Activated naive CD4-positive, alpha-beta T cell treated with anti-CD3 and anti-CD28 coated beads, Interleukin-2, amount 10 ng/mL, durations not matched to agents 7 days and 5 days (primary cell): Measurements from ENCODE around the gene PHF2.
A peak's percentile ranks its signal among the peaks of the same experiment; 100 is the strongest.

Source experiments
- CTCF ChIA-PET: fragments of 350-600 bp; sonication (Branson Sonifier 250); formaldehyde crosslinking; loops from one replicate; lab custom pipeline; 2021; ENCODE audit warnings: antibody characterized with exemption; lab: Charles Lee
- DNase-seq: peaks from one replicate; pipeline ENCODE4 v3.0.0-alpha.2; 2020
- H3K27ac Mint-ChIP-seq: one replicate; pipeline ENCODE4 v1.8.0; 2021; ENCODE audit warnings: mild to moderate bottlenecking, moderate library complexity, mixed read lengths
- H3K27me3 Mint-ChIP-seq: one replicate; pipeline ENCODE4 v1.8.0; 2021; ENCODE audit warnings: mild to moderate bottlenecking, mixed read lengths
- H3K36me3 Mint-ChIP-seq: one replicate; pipeline ENCODE4 v1.8.0; 2021; ENCODE audit warnings: mixed read lengths
- H3K4me1 Mint-ChIP-seq: one replicate; pipeline ENCODE4 v1.8.0; 2021; ENCODE audit warnings: mixed read lengths
- H3K4me3 Mint-ChIP-seq: one replicate; pipeline ENCODE4 v1.8.0; 2021; ENCODE audit warnings: mild to moderate bottlenecking, moderate library complexity, mixed read lengths
- H3K9me3 Mint-ChIP-seq: one replicate; pipeline ENCODE4 v1.8.0; 2021; ENCODE audit warnings: mixed read lengths

The PHF2 gene

DNA sequence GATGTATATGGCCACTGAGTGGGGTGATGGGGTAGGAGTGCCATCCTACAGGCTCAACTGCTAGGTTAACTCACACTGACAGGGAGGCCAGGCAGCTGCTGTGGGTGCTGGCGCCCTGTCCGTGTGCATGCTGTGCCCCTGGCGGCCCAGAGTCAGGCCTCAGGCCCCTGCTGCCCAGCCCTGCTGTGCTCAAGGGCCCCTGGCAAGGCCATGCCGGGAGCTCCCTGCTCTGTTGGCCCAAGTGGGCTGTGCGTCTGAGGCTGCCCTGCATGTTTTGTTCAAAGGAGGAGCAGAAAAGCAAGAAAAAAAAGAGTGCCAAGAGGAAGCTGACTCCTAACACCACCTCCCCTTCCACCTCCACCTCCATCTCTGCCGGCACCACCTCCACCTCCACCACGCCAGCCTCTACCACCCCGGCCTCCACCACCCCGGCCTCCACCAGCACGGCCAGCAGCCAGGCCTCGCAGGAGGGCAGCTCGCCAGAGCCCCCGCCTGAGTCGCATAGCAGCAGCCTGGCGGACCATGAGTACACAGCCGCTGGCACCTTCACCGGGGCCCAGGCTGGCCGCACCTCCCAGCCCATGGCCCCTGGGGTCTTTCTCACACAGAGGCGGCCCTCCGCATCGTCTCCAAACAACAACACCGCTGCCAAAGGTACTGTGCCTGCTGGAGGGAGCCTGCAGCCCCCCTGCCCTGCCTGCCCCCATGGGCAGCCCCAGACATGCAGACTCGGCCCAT is 100.1 kb downstream of the PHF2 start:
- Mint-ChIP-seq H3K4me1 (no peaks in the 10 kb centered on the region), H3K27ac (no peak overlapping the region), H3K4me3 (no peak overlapping the region)

GRCh38 chr9:93677048-93677571 is 100.7 kb downstream of the PHF2 start:
- CTCF ChIA-PET, result no interaction called here
- DNase-seq, result no peak
- Mint-ChIP-seq H3K36me3 (peaks cover 9% of the 10 kb centered on the region), H3K9me3 (no peaks in the 10 kb centered on the region), H3K4me3 (no peak overlapping the region), H3K27ac (no peak overlapping the region), H3K4me1 (no peaks in the 10 kb centered on the region), H3K27me3 (no peaks in the 10 kb centered on the region)

More for the DNA sequence above, 100.1 kb downstream of the PHF2 start:
- no peaks in the 10 kb centered on the region for H3K27me3 Mint-ChIP-seq
- CTCF ChIA-PET, result no interaction called here
- no peaks in the 10 kb centered on the region for H3K9me3 Mint-ChIP-seq
- DNase-seq, result no peak
- peaks cover 9% of the 10 kb centered on the region for H3K36me3 Mint-ChIP-seq

DNA sequence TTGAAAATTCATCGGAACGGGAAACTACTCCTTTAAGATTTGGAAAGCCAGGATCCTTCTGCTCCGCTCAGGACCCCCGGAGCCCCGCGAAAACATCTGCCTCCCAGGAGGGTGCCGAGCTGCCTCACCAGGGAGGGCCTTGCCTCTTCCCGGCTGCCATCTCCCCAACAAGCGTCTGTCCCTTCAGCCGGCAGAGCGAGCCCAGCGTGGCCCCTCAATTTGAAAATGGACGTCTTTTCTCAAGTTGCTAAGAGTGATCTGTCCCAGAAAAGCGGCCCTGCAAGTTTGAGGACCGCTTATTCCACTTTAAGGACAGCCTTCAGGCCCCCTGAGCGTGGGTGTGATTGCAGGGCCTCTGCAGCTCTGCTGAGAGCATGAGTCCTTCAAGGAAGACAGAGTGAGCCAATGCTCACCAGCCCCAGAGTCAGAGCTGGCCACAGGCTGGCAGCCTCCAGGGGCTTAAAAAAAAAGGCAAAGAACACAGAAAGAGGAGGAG is 101.3 kb downstream of the PHF2 start:
- CTCF ChIA-PET, result no interaction called here
- H3K36me3 Mint-ChIP-seq, result peaks cover 7% of the 10 kb centered on the region
- DNase-seq, result no peak

GRCh38 chr9:93678199-93679019 is 102.0 kb downstream of the PHF2 start:
- Mint-ChIP-seq H3K4me1 (no peaks in the 10 kb centered on the region), H3K4me3 (no peak overlapping the region), H3K27me3 (no peaks in the 10 kb centered on the region), H3K27ac (no peak overlapping the region), H3K36me3 (peaks cover 1% of the 10 kb centered on the region), H3K9me3 (no peaks in the 10 kb centered on the region)
- CTCF ChIA-PET, result interaction anchor here (4.7 kb wide), 1 partner anchor 284 kb away, joined by 35 read pairs; no protein-coding TSS in a partner anchor
- DNase-seq, result no peak

More for the DNA sequence above, 101.3 kb downstream of the PHF2 start:
- Mint-ChIP-seq H3K4me3 (no peak overlapping the region), H3K27me3 (no peaks in the 10 kb centered on the region), H3K9me3 (no peaks in the 10 kb centered on the region), H3K27ac (no peak overlapping the region), H3K4me1 (no peaks in the 10 kb centered on the region)

DNA sequence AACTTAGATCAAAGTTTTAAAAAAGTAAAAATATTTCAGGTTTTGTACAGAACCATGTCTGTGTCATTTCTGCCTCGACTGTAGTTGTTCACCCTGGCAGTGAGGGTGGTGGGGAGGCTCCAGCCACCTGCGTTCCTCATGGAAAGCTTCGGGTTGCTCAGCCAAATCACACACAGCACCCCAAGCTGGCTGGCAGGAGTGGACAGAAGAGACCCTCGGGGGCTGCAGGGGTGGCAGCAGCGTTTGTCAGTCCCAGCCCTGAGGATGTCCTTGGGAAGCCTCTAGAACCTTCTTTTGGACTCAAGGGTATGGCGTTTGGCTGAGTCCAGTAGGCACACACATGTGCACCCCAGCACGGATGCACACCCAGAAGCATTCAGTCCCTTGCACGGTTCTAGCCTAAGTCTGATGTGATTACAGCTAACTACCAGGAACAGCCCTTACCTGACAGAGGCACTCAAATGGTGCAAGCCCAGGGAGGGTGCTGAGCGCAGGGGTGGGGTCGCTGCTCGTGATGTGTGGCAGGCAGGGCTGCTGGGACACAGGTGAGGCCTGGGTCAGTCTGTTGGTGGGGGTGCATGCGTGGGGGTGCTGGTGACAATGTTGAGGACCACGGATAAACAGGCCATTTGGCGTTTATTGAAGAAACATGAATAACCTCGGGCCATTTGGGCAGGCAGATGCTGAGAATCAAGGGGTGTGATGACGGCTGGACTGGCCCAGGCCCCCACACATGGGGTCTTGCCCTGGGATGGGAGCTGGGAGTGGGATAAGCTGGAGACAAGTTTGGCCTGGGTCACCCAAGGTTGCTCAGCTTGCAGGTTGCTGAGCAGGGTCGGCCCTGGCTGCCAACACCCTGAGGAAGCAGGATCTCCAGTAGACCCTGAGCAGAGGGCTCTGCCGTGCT is 103.4 kb downstream of the PHF2 start:
- DNase-seq, result no peak
- H3K36me3 Mint-ChIP-seq, result peaks cover 1% of the 10 kb centered on the region
- CTCF ChIA-PET, result interaction anchor here (4.7 kb wide), 1 partner anchor 283 kb away, joined by 35 read pairs; no protein-coding TSS in a partner anchor
- peaks cover under 1% of the 10 kb centered on the region for H3K27me3 Mint-ChIP-seq
- H3K27ac Mint-ChIP-seq, result no peak overlapping the region
- no peaks in the 10 kb centered on the region for H3K9me3 Mint-ChIP-seq
- H3K4me1 Mint-ChIP-seq, result no peaks in the 10 kb centered on the region
- no peak overlapping the region for H3K4me3 Mint-ChIP-seq

- H3K4me3 Mint-ChIP-seq, result no peak overlapping the region
- no peak for DNase-seq
- no peaks in the 10 kb centered on the region for H3K4me1 Mint-ChIP-seq
- no peaks in the 10 kb centered on the region for H3K9me3 Mint-ChIP-seq
- CTCF ChIA-PET, result interaction anchor here (1.3 to 4.7 kb wide), 2 partner anchors 27 to 282 kb away, joined by 4 to 35 read pairs; no protein-coding TSS in a partner anchor
- peaks cover 5% of the 10 kb centered on the region for H3K27me3 Mint-ChIP-seq
- no peak overlapping the region for H3K27ac Mint-ChIP-seq
- peaks cover 1% of the 10 kb centered on the region for H3K36me3 Mint-ChIP-seq
These were observed 104.3 kb downstream of the PHF2 start for GRCh38 chr9:93680443-93681268.

- Mint-ChIP-seq H3K9me3 (no peaks in the 10 kb centered on the region), H3K27ac (no peak overlapping the region)
These were observed 105.1 kb downstream of the PHF2 start for GRCh38 chr9:93681269-93682154.

GRCh38 chr9:93682155-93682968 is 106.0 kb downstream of the PHF2 start:
- Mint-ChIP-seq H3K9me3 (no peaks in the 10 kb centered on the region), H3K27me3 (peaks cover 17% of the 10 kb centered on the region), H3K36me3 (peaks cover 1% of the 10 kb centered on the region), H3K4me1 (no peaks in the 10 kb centered on the region), H3K4me3 (no peak overlapping the region), H3K27ac (peak overlapping the region; percentile 55)
- DNase-seq, result peak; percentile 78
- CTCF ChIA-PET, result interaction anchor here (0.9 to 4.7 kb wide), 11 partner anchors 261 to 531 kb away, joined by 3 to 35 read pairs (median 3); no protein-coding TSS in a partner anchor

More at GRCh38 chr9:93681269-93682154, 105.1 kb downstream of the PHF2 start:
- Mint-ChIP-seq H3K36me3 (peaks cover 1% of the 10 kb centered on the region), H3K4me3 (no peak overlapping the region), H3K4me1 (no peaks in the 10 kb centered on the region), H3K27me3 (peaks cover 9% of the 10 kb centered on the region)
- DNase-seq, result no peak
- CTCF ChIA-PET, result interaction anchor here (0.7 to 4.7 kb wide), 10 partner anchors 26 to 404 kb away, joined by 3 to 35 read pairs (median 4); no protein-coding TSS in a partner anchor

DNA sequence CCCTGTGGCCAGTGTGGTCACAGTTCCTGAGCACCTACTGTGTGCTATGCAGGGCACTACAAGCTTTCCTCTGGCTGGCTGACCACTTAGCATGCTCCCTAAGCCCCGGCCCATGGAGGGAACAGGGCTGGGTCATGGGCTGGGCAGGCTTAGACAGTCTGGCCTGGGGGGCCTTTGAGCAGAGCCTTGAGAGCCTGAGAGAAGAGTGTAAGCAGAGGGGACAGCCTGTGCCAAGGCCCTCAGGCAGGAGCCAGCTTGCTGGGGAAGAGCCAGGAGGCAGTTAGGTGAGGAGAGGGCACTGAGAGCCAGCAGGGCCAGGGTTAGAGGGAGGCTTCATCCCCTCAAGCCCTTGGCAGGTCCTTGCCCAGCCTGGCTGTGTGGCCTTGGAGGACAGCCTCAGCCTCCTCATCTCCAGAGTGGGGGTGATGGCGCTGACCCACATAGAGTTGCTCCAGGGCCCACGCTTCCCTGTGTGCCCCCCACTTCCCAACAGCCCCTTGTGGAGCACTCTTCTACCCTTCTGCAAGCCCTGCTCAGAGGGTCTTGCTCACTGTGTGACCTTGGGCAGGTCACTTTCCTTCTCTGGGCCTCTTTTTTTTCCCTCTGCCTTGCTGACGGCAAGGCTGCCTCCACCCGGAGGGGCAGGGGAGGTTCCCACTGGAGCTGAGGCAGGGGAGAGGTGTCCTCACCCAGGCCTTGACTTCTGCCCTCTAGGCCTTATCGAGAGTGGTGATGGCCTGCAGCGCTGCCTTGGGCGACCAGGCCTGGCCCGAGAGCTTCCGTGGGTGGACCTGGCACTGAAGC is 107.1 kb downstream of the PHF2 start:
- no peak for DNase-seq
- H3K27me3 Mint-ChIP-seq, result peaks cover 19% of the 10 kb centered on the region
- CTCF ChIA-PET, result interaction anchor here (0.8 to 1.5 kb wide), 4 partner anchors 278 to 530 kb away, joined by 3 to 4 read pairs (median 3); no protein-coding TSS in a partner anchor
- H3K4me3 Mint-ChIP-seq, result no peak overlapping the region
- H3K4me1 Mint-ChIP-seq, result no peaks in the 10 kb centered on the region
- peaks cover 4% of the 10 kb centered on the region for H3K9me3 Mint-ChIP-seq
- no peak overlapping the region for H3K27ac Mint-ChIP-seq
- H3K36me3 Mint-ChIP-seq, result no peaks in the 10 kb centered on the region

GRCh38 chr9:93684161-93684765 is 107.9 kb downstream of the PHF2 start:
- Mint-ChIP-seq H3K36me3 (no peaks in the 10 kb centered on the region), H3K27me3 (peaks cover 19% of the 10 kb centered on the region), H3K9me3 (peaks cover 7% of the 10 kb centered on the region), H3K4me3 (no peak overlapping the region), H3K27ac (peak overlapping the region; percentile 5), H3K4me1 (no peaks in the 10 kb centered on the region)
- CTCF ChIA-PET, result no interaction called here
- DNase-seq, result no peak
